RWPE1 (cell line): ENCODE results near the gene IGSF8.

Experiments used
- CTCF ChIA-PET: fragments of 350-600 bp; sonication (Branson Sonifier 250); formaldehyde crosslinking; extraction: SDS; loops from one replicate; lab custom pipeline; 2021; lab: Yijun Ruan, JAX
- POLR2A ChIA-PET: fragments of 400-600 bp; formaldehyde crosslinking; extraction: SDS; loops from one replicate; lab custom pipeline; 2020; ENCODE audit warnings: antibody characterized with exemption; ENCODE audit not compliant: low non-redundant PET; lab: Yijun Ruan, JAX
- DNase-seq: peaks from one replicate; pipeline ENCODE4 v3.0.0; 2012; ENCODE audit warnings: low spot score
- H3K27ac ChIP-seq: fragments of 450-650 bp; 2 replicates; pipeline ENCODE4 v1.5.1; 2017
- TF ChIP-seq, protein P1 (sequence below): fragments of 450-650 bp; conservative IDR thresholded peaks from 2 replicates; pipeline ENCODE4 v1.5.1; 2017; ENCODE audit warnings: low read depth, mild to moderate bottlenecking

The IGSF8 gene

DNA sequence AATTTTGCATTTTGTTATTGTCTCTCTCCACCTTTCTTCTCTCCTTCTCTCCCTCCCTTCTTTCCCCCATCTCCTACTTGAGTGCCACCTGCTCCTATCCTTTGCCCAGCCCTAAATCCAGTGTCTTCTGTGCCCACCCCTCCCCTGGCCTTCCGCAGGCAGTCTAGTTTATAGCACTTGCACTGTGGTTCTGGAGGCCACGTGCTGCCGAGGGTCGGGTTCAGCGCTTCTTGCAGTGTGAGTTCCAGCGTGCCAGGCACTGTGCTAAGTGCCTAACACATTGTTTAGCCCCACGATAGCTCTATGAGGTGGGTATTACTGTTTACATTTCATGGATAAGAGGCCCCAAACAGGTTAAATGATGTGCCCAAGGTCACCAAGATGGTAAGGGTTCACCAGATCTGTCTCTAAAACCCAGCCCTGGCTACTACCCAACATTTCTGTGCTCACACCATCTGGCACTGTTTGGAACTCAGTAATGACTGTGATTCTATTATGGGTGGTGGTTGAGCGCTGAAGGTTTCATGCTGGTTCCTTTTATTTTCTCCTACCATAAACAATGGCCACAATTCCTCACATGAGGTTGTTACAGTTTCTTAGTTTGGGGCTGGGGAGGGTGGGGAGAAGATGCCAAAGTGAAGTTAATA is 38.9 kb upstream of the IGSF8 start:
- POLR2A ChIA-PET = no interaction called here
- TF ChIP-seq, protein P1, sequence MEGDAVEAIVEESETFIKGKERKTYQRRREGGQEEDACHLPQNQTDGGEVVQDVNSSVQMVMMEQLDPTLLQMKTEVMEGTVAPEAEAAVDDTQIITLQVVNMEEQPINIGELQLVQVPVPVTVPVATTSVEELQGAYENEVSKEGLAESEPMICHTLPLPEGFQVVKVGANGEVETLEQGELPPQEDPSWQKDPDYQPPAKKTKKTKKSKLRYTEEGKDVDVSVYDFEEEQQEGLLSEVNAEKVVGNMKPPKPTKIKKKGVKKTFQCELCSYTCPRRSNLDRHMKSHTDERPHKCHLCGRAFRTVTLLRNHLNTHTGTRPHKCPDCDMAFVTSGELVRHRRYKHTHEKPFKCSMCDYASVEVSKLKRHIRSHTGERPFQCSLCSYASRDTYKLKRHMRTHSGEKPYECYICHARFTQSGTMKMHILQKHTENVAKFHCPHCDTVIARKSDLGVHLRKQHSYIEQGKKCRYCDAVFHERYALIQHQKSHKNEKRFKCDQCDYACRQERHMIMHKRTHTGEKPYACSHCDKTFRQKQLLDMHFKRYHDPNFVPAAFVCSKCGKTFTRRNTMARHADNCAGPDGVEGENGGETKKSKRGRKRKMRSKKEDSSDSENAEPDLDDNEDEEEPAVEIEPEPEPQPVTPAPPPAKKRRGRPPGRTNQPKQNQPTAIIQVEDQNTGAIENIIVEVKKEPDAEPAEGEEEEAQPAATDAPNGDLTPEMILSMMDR = no peak
- DNase-seq = no peak
- CTCF ChIA-PET = no interaction called here
- no peak overlapping the region for H3K27ac ChIP-seq

- POLR2A ChIA-PET = no interaction called here
These were observed 38.4 kb upstream of the IGSF8 start for GRCh38 chr1:160136926-160137200.

GRCh38 chr1:160136121-160136925 is 37.9 kb upstream of the IGSF8 start:
- DNase-seq = no peak
- ChIA-PET CTCF (no interaction called here), POLR2A (no interaction called here)
- TF ChIP-seq, protein P1 = no peak
- no peak overlapping the region for H3K27ac ChIP-seq

More at GRCh38 chr1:160136926-160137200, 38.4 kb upstream of the IGSF8 start:
- CTCF ChIA-PET = no interaction called here
- DNase-seq = no peak
- no peak overlapping the region for H3K27ac ChIP-seq
- TF ChIP-seq, protein P1 = no peak

GRCh38 chr1:160134791-160135572 is 36.6 kb upstream of the IGSF8 start:
- TF ChIP-seq, protein P1 = no peak
- CTCF ChIA-PET = interaction anchor here (0.5 kb wide), 1 partner anchor 99 kb away, joined by 3 read pairs; no protein-coding TSS in a partner anchor
- H3K27ac ChIP-seq = no peak overlapping the region
- POLR2A ChIA-PET = no interaction called here
- no peak for DNase-seq

DNA sequence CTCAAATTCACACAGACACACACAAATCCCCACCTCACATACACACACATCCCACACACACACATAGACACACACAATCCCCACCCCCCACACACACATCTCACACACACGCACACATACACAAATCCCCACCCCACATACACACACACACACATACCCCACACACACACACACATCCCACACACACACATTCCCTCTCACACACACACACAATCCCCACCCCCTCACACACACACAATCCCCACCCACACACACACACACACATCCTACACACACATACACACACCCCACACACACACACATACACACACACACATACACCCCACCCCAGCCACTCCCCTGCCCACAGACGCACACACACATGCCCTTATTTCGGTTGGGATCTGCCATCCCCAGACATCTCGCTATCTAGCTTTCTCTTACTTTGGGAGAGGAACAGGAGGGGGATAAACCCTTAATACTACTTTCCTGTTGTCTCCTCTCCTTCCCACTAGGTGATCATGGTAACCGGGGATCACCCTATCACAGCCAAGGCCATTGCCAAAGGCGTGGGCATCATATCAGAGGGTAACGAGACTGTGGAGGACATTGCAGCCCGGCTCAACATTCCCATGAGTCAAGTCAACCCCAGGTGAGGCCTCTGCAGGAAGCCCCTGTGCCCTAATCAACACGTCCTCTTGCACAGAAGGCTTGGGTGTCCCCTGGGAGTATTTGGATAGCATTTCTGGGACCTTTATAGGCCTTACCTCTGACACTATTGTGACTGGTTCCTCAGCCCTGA is 35.8 kb upstream of the IGSF8 start:
- DNase-seq = no peak
- ChIA-PET CTCF (interaction anchor here (0.5 kb wide), 1 partner anchor 100 kb away, joined by 3 read pairs; no protein-coding TSS in a partner anchor), POLR2A (no interaction called here)
- no peak overlapping the region for H3K27ac ChIP-seq
- TF ChIP-seq, protein P1 = no peak
